Gastrocnemius medialis (tissue), 4 donors: ENCODE measurements around the gene CBS.
"Not testable (repeated sequence)": the region's sequence is repeated elsewhere in the genome, so short reads cannot be mapped to it uniquely, and the experiment has no call there.

Experiments
- CTCF ChIP-seq, 5 experiments: fragments of 450-650 bp in 3 of 5; fragments of 200-600 bp in 2 of 5; sonication (generic) in 2 of 5; IDR thresholded peaks in 4 of 5; conservative IDR thresholded peaks in 1 of 5; 1 replicate in 4 of 5; 2 replicates in 1 of 5; pipeline ENCODE4 v1.5.1; 2016 to 2019; ENCODE audit warnings: antibody characterized with exemption in 5 of 5, mild to moderate bottlenecking in 3 of 5, moderate library complexity in 3 of 5
- POLR2A ChIP-seq, 2 donors: fragments of 450-650 bp; IDR thresholded peaks; one replicate each; pipeline ENCODE4 v1.6.1; 2017; ENCODE audit warnings: antibody characterized with exemption in 2 of 2, mild to moderate bottlenecking in 2 of 2, moderate library complexity in 2 of 2

GRCh38 chr21:43101000-43101399, 25.4 kb upstream of the CBS start:
- not testable (repeated sequence) for TF ChIP-seq CTCF (IDR thresholded peaks at IDR 0.05 in 4 of 5, conservative IDR thresholded peaks at IDR 0.05 in 1 of 5); POLR2A (IDR thresholded peaks at IDR 0.05)
